ENCODE measurements around the gene VMP1.

VMP1 gene

DNA sequence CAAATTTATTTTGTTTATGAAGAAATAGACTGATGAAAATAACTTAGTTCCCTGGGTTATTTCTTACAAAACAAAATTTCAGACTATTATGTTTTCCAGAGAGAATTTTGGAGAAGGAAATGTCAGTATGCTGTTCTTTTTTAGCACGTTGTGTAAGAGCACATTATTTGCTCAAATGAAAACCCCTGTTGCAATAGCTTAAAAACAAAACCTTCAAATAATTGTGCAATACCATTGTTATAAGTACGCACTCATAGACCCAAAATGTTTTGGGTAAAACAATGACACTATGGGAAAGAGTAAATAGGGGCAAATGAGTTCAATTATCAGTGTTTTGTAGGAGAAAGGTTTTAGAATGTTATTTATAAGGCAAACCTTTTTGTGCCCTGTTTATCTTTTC lies 18.2 kb downstream of the VMP1 start:
- Histone ChIP-seq H3F3A (ENCODE audit: insufficient read depth) (0 out of 2 replicates have a peak, but pooled peaks cover 4% of the 10 kb centered on the region), H3K9me2 (replicated peaks; ENCODE audit: insufficient read depth, low read length) (no peaks in the 10 kb centered on the region), H3K27me3 (ENCODE audit: low read length) (no peaks in the 10 kb centered on the region), H3K4me3 (ENCODE audit: insufficient read depth, low read length, poor library complexity, severe bottlenecking) (no peak overlapping the region), H4K20me1 (ENCODE audit: low read depth, low read length) (no peaks in the 10 kb centered on the region), H3K79me2 (ENCODE audit: insufficient read depth, low read length) (peaks cover 68% of the 10 kb centered on the region), H3K27ac (ENCODE audit: low read depth, low read length) (no peak overlapping the region), H3K4me2 (ENCODE audit: low read depth, low read length, poor library complexity, severe bottlenecking) (no peak overlapping the region), H3K36me3 (ENCODE audit: low read length) (no peaks in the 10 kb centered on the region), H2AFZ (ENCODE audit: low read depth, low read length, severe bottlenecking) (no peak overlapping the region), H3K9ac (ENCODE audit: low read length) (no peak overlapping the region), H3K9me3 (ENCODE audit: insufficient read depth, low read length) (no peaks in the 10 kb centered on the region)
- TF ChIP-seq EZH2phosphoT487 (conservative IDR thresholded peaks at IDR 0.05; ENCODE audit: low read length), result no peak
- TF ChIP-seq, protein P1, sequence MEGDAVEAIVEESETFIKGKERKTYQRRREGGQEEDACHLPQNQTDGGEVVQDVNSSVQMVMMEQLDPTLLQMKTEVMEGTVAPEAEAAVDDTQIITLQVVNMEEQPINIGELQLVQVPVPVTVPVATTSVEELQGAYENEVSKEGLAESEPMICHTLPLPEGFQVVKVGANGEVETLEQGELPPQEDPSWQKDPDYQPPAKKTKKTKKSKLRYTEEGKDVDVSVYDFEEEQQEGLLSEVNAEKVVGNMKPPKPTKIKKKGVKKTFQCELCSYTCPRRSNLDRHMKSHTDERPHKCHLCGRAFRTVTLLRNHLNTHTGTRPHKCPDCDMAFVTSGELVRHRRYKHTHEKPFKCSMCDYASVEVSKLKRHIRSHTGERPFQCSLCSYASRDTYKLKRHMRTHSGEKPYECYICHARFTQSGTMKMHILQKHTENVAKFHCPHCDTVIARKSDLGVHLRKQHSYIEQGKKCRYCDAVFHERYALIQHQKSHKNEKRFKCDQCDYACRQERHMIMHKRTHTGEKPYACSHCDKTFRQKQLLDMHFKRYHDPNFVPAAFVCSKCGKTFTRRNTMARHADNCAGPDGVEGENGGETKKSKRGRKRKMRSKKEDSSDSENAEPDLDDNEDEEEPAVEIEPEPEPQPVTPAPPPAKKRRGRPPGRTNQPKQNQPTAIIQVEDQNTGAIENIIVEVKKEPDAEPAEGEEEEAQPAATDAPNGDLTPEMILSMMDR (IDR thresholded peaks at IDR 0.05; ENCODE audit: insufficient read depth, low read length, poor library complexity, severe bottlenecking), result no peak

DNA sequence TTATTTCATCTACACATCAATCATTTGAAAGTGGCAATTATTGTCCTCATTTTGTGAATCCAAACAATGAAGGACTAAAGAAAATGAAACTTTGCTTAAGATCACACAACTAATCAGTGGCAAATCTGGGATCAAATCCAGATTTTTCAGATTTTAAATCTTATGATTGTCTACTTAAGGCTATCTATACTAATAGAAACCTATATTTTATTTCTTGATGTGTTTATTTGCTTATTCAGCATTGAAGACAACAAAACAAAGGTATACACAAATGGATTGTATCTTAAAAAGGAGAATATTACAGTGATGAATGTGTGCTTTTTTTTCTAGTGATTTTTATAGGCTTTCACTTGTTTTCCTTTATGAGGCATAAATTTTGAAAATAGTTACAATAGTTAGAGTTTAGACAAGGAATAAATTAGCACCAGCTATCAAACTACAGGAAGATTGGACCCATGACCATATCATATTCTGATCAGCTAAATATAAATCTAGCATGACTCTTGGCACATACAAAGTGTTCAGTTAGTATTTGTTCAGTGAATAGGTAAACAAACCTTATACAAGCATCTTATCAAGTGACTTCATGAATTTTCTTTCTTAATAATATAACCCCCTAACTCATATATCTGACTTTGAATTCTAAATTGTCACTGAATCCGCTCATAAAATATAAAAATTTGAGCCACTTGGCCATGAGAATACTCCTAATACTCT lies 20.5 kb downstream of the VMP1 start:
- TF ChIP-seq EZH2phosphoT487 (conservative IDR thresholded peaks at IDR 0.05; ENCODE audit: low read length), result no peak
- TF ChIP-seq, protein P1 (IDR thresholded peaks at IDR 0.05; ENCODE audit: insufficient read depth, low read length, poor library complexity, severe bottlenecking), result no peak
- H3K4me3 ChIP-seq (ENCODE audit: insufficient read depth, low read length, poor library complexity, severe bottlenecking), result no peak overlapping the region
- H3K9me2 ChIP-seq (replicated peaks; ENCODE audit: insufficient read depth, low read length), result no peaks in the 10 kb centered on the region
- no peaks in the 10 kb centered on the region for H3K9me3 ChIP-seq (ENCODE audit: insufficient read depth, low read length)
- H3K4me2 ChIP-seq (ENCODE audit: low read depth, low read length, poor library complexity, severe bottlenecking), result no peak overlapping the region
- H3K36me3 ChIP-seq (ENCODE audit: low read length), result no peaks in the 10 kb centered on the region
- no peaks in the 10 kb centered on the region for H3K27me3 ChIP-seq (ENCODE audit: low read length)
- H4K20me1 ChIP-seq (ENCODE audit: low read depth, low read length), result no peaks in the 10 kb centered on the region
- H3K27ac ChIP-seq (ENCODE audit: low read depth, low read length), result no peak overlapping the region
- H3F3A ChIP-seq (ENCODE audit: insufficient read depth), result 0 out of 2 replicates have a peak, but pooled peaks cover 5% of the 10 kb centered on the region
- no peak overlapping the region for H3K9ac ChIP-seq (ENCODE audit: low read length)
- no peak overlapping the region for H2AFZ ChIP-seq (ENCODE audit: low read depth, low read length, severe bottlenecking)
- peaks cover 47% of the 10 kb centered on the region for H3K79me2 ChIP-seq (ENCODE audit: insufficient read depth, low read length)

DNA sequence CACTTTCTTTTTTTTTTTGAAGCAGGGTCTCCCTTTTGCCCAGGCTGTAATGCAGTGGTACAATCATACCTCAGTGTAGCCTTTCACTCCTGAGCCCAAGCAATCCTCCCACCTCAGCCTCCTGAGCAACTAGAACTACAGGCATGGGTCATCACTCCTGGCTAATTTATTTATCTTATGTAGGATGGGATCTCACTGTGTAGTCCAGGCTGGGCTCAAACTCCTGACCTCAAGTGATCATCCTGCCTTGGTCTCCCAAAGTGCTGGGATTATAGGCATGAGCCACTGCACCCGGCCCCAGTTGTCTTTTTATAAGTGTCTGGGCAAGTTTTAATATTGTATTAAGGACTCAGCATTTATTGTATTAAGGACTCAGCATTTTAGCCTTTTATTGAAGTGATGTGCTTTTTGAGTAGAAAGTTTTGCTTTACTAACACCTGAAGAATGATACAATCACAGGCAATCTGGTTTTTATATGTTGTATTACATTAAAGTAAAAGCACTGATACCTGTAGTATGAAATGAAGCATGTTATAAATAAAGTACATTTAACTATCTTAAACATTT lies 22.9 kb downstream of the VMP1 start:
- Histone ChIP-seq H3K27ac (ENCODE audit: low read depth, low read length) (no peak overlapping the region), H4K20me1 (ENCODE audit: low read depth, low read length) (no peaks in the 10 kb centered on the region), H3K9me3 (ENCODE audit: insufficient read depth, low read length) (no peaks in the 10 kb centered on the region), H3K9me2 (replicated peaks; ENCODE audit: insufficient read depth, low read length) (no peaks in the 10 kb centered on the region), H3K27me3 (ENCODE audit: low read length) (no peaks in the 10 kb centered on the region), H3K4me2 (ENCODE audit: low read depth, low read length, poor library complexity, severe bottlenecking) (no peak overlapping the region), H2AFZ (ENCODE audit: low read depth, low read length, severe bottlenecking) (no peak overlapping the region), H3K36me3 (ENCODE audit: low read length) (no peaks in the 10 kb centered on the region), H3K4me3 (ENCODE audit: insufficient read depth, low read length, poor library complexity, severe bottlenecking) (no peak overlapping the region), H3K79me2 (ENCODE audit: insufficient read depth, low read length) (peaks cover 39% of the 10 kb centered on the region), H3K9ac (ENCODE audit: low read length) (no peak overlapping the region), H3F3A (ENCODE audit: insufficient read depth) (0 out of 2 replicates have a peak, but pooled peaks cover 5% of the 10 kb centered on the region)
- TF ChIP-seq EZH2phosphoT487 (conservative IDR thresholded peaks at IDR 0.05; ENCODE audit: low read length), result no peak
- TF ChIP-seq, protein P1 (IDR thresholded peaks at IDR 0.05; ENCODE audit: insufficient read depth, low read length, poor library complexity, severe bottlenecking), result no peak
